Measurements from ENCODE around the gene SERPINB8.
"Not testable (repeated sequence)": the region's sequence is repeated elsewhere in the genome, so short reads cannot be mapped to it uniquely, and the experiment has no call there.

The SERPINB8 gene

GRCh38 chr18:63969942-63970808 lies at the start of gene SERPINB8:
TSS of gene SERPINB8 (plus strand) at chr18:63970081. CDS start at chr18:63978309, 8,228 bp downstream.
- no peak for TF ChIP-seq CTCF (IDR thresholded peaks at IDR 0.05; ENCODE audit: borderline replicate concordance, control extremely low read depth, extremely low read depth, insufficient read depth, missing control alignments)
- in situ Hi-C loops (cut with MboI; ENCODE audit: low sequenced_read_pairs, unreplicated experiment): no loop called here
- peak; percentile 86 for DNase-seq (ENCODE audit: low spot score)

- in situ Hi-C loops (cut with MboI; ENCODE audit: low sequenced_read_pairs, unreplicated experiment): no loop called here
These were observed 47.8 kb upstream of the SERPINB8 start for GRCh38 chr18:63922049-63922448.

GRCh38 chr18:63924551-63924950 lies 45.3 kb upstream of the SERPINB8 start:
- no peak for TF ChIP-seq CTCF (IDR thresholded peaks at IDR 0.05; ENCODE audit: borderline replicate concordance, control extremely low read depth, extremely low read depth, insufficient read depth, missing control alignments)
- DNase-seq (ENCODE audit: low spot score): no peak
- in situ Hi-C loops (cut with MboI; ENCODE audit: low sequenced_read_pairs, unreplicated experiment): no loop called here

More at GRCh38 chr18:63922049-63922448, 47.8 kb upstream of the SERPINB8 start:
- DNase-seq (ENCODE audit: low spot score): no peak
- no peak for TF ChIP-seq CTCF (IDR thresholded peaks at IDR 0.05; ENCODE audit: borderline replicate concordance, control extremely low read depth, extremely low read depth, insufficient read depth, missing control alignments)

- no peak for DNase-seq (ENCODE audit: low spot score)
- no peak for TF ChIP-seq CTCF (IDR thresholded peaks at IDR 0.05; ENCODE audit: borderline replicate concordance, control extremely low read depth, extremely low read depth, insufficient read depth, missing control alignments)
- in situ Hi-C loops (cut with MboI; ENCODE audit: low sequenced_read_pairs, unreplicated experiment): no loop called here
These were observed 41.5 kb upstream of the SERPINB8 start for GRCh38 chr18:63928331-63928730.

GRCh38 chr18:63929369-63929768 lies 40.5 kb upstream of the SERPINB8 start:
- DNase-seq (ENCODE audit: low spot score); in situ Hi-C loops (cut with MboI; ENCODE audit: low sequenced_read_pairs, unreplicated experiment): not testable (repeated sequence)

- no peak for TF ChIP-seq CTCF (IDR thresholded peaks at IDR 0.05; ENCODE audit: borderline replicate concordance, control extremely low read depth, extremely low read depth, insufficient read depth, missing control alignments)
- no peak for DNase-seq (ENCODE audit: low spot score)
- in situ Hi-C loops (cut with MboI; ENCODE audit: low sequenced_read_pairs, unreplicated experiment): loop anchor here (10.0 kb wide), 1 partner anchor 86 kb away; no protein-coding TSS in a partner anchor
These were observed 39.0 kb upstream of the SERPINB8 start for GRCh38 chr18:63930773-63931354.

Measured in GM13976 (cell line).